H4 (cell line): Measurements from ENCODE around the gene OPN1LW. TPM values are rescaled to one million over a fixed set of nuclear protein-coding genes. Genes with fewer than 3 reads are reported as not detected.
"Not testable (repeated sequence)": the region's sequence is repeated elsewhere in the genome, so short reads cannot be mapped to it uniquely, and the experiment has no call there.

ENCODE experiments used
- DNase-seq: peaks from one replicate; pipeline ENCODE4 v3.0.0-alpha.2; 2015; ENCODE audit warnings: low spot score
- total RNA-seq: library from RNA; depleted of rRNA; stranded (reverse); fragments of >200 nt; shearing (Covaris generic); gene quantifications from 2 replicates; pipeline ENCODE4 v1.2.3, GENCODE V29; 2014; rRNA removed

Gene OPN1LW
- total RNA-seq = not detected in 2 replicates

DNA sequence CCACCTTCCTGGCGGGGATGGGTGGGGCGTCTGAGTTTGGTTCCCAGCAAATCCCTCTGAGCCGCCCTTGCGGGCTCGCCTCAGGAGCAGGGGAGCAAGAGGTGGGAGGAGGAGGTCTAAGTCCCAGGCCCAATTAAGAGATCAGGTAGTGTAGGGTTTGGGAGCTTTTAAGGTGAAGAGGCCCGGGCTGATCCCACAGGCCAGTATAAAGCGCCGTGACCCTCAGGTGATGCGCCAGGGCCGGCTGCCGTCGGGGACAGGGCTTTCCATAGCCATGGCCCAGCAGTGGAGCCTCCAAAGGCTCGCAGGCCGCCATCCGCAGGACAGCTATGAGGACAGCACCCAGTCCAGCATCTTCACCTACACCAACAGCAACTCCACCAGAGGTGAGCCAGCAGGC is at the start of gene OPN1LW:
OPN1LW (plus strand) TSS at position 234 of the 400 bp plus-strand sequence; CDS start at position 275, 41 bp downstream.
- DNase-seq = not testable (repeated sequence)

DNA sequence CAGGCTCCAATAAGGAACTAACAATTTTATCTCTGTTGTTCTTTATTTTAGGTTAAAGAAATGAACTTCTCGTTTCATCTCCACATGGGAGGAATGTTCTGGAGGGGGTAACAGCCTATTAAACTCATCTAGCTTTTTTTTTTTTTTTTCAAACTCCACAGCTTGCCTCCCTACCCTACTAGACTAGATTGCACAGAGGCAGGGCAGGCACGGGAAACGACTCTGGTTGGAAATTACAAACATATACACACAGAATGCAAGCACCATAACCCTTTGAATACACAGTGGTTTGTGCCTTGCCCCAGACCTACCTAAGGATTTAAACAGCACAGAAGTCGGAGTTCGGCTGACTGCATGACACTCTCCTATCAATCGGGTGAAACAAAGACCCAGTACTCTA is 49.2 kb upstream of the OPN1LW start:
- DNase-seq = no peak

GRCh38 chrX:154096140-154097002 is 47.7 kb upstream of the OPN1LW start:
- no peak for DNase-seq

DNA sequence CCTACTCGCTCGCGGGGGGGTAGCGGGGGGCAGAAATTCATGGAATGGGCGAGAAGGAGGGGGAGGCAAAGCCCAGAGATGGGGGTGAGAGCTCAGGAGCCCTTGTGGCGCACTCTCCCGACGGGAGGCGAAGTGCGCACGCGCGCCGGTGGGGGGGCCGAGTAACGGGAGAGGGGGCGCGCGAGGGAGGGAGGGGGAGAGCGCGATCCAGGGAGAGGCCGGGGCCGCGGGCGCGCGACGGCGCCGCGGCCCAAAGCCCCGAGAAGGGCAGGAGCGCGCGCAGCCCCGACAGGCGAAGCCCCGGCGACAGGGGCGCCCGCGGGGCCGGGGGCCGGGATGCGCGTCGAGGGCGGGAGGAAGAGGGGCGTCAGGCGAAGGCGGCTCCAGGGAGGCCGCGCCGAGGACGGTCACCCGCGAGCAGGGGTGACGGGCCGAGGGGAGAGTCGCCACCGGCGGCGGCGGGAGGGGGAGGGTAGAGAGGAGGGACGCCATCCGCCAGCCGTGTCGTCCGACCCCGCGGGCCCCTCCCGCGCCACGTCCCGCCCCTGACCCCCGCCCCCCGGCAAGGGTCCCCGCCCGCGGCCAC is 46.9 kb upstream of the OPN1LW start:
- DNase-seq = peak; percentile 58

GRCh38 chrX:154097589-154098541 is 46.2 kb upstream of the OPN1LW start, which contains the start of gene MECP2:
Gene MECP2, minus strand, starts transcription at chrX:154097717.
- peak; percentile 84 for DNase-seq

- no peak for DNase-seq
Measured at GRCh38 chrX:154098551-154098950, 45.5 kb upstream of the OPN1LW start.

DNA sequence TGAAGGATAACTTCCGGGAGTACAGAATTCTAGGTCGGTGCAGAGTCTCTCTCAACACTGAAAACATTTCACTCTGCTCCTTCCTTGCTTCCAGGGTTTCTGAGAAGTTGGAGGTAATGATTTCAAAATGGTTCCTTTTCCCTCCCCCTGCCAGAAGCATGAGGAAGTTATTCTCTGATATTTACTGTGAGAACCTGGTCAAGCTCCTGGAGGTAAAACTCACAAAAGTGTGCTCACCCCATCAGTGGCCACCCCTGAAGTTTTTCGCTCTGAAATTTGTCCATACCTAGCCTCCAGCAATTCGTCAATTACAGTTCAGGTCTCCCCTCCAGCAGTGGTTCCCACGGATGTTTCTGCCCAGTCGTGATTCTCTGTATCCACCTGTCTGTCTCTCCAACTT is 30.3 kb upstream of the OPN1LW start:
- DNase-seq = no peak

- DNase-seq = no peak
Measured at GRCh38 chrX:154114652-154115051, 29.4 kb upstream of the OPN1LW start.

- no peak for DNase-seq
Measured at GRCh38 chrX:154115071-154115470, 29.0 kb upstream of the OPN1LW start.

- DNase-seq = no peak
Measured at GRCh38 chrX:154115750-154116149, 28.3 kb upstream of the OPN1LW start.

- no peak for DNase-seq
Measured at GRCh38 chrX:154116426-154117211, 27.4 kb upstream of the OPN1LW start.

GRCh38 chrX:154117566-154117965 is 26.5 kb upstream of the OPN1LW start:
- no peak for DNase-seq

GRCh38 chrX:154120567-154120966 is 23.5 kb upstream of the OPN1LW start:
- no peak for DNase-seq

DNA sequence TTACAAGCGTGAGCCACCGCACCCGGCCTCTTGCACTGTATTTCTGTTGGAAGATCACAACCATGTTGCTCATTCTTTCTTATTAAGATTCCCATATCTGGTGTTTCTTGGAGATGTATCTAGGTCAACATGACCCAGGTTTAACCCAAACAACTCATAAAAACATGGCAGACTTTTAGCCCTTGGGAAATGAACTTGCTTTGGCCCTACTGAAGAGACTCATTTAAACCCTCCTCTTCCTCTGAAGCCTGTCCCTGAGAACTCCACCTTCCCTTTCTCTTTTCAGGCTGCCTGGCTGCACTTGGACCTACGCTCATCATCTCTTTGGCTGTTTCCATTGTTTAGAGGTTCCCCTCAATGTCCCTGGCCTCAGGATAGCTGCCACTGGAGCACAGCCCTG is 22.8 kb upstream of the OPN1LW start:
- DNase-seq = no peak

DNA sequence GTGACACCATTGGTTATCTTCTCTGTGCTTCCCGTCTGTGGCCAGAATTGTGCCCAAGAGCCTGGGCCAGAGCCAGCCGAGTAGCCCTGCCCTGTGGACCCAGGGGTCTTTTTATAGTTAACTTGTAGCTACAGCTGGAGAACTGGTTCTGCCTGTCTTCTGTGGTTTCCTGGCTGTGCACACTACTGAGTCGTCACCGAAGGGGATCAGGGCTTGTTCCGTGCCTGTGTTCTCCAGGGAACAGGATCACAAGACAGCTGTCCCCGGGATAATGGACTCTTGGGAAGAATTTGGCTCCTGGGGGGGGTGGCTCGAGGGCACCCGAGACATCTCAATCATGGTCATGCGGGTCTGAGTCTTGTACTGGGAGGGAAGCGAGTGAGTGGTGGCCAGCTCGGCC is 22.1 kb upstream of the OPN1LW start:
- DNase-seq = no peak

DNA sequence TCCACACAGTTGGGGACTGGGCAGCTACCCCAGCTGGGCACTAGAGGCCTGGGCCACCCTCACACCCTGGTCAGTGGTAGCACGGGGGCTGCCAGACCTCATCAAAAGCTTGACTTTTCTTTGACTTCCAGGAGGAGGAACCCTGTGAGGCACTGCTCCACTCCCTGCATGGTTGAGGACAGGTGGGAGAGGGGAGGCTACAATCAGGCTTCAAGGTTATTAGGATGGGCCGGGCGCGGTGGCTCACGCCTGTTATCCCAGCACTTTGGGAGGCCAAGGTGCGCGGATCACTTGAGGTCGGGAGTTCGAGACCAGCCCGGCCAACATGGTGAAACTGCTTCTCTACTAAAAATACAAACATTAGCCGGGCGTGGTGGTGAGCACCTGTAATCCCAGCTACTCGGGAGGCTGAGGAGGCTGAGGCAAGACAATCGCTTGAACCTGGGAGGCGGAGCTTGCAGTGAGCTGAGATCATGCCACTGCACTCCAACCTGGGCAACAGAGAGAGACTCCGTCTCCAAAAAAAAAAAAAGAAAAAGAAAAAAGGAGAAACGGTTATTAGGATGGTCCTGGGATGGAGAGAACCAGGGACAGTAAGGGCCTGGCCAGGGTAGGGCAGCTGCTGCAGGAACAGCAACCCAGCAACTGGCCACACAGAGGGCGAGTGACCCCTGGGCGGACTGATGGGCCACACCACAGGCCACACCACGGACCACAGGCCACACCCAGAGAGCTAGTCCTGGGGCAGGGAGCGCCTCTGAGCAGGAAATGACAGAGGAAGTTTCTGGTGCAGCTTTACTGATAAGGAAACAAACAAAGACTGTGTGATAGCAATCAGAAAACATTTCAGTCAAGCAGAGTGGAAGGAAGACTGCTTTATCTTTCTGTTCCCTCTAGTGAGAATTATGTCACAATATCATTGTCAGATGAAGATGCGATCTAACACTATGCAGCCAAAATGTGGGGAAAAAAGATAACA is 20.5 kb upstream of the OPN1LW start:
- no peak for DNase-seq

- DNase-seq = no peak
Measured at GRCh38 chrX:154125391-154126040, 18.5 kb upstream of the OPN1LW start.

GRCh38 chrX:154126101-154126500 is 17.9 kb upstream of the OPN1LW start:
- DNase-seq = no peak

- no peak for DNase-seq
Measured at GRCh38 chrX:154131955-154132354, 12.1 kb upstream of the OPN1LW start.
